PFSK-1 (cell line): ENCODE measurements around the gene C1orf87.

Source experiments
- FOXP2 ChIP-seq: optimal IDR thresholded peaks from 2 replicates; pipeline ENCODE3; 2011; ENCODE audit warnings: borderline replicate concordance, control low read depth, inconsistent platforms; ENCODE audit not compliant: insufficient read depth; ENCODE audit errors: extremely low read length, extremely low read depth
- POLR2AphosphoS5 ChIP-seq: IDR thresholded peaks from 2 replicates; pipeline ENCODE4 v1.6.1; 2012; ENCODE audit warnings: low read depth, mild to moderate bottlenecking, control low read depth, low read length, moderate library complexity
- SIN3A ChIP-seq: IDR thresholded peaks from 2 replicates; pipeline ENCODE4 v1.6.1; 2012; ENCODE audit warnings: mild to moderate bottlenecking, low read length, moderate library complexity, borderline replicate concordance; ENCODE audit not compliant: insufficient read depth
- TAF1 ChIP-seq: IDR thresholded peaks from 2 replicates; pipeline ENCODE4 v1.6.1; 2012; ENCODE audit warnings: low read length, control low read depth, borderline replicate concordance; ENCODE audit not compliant: insufficient read depth
- TF ChIP-seq, protein P1 (sequence below), 2 experiments: IDR thresholded peaks; 2 replicates each; pipeline versions ENCODE4 v1.6.1 to v1.8.0; 2011 to 2012; ENCODE audit warnings: low read depth in 2 of 2, low read length in 2 of 2, control low read depth in 1 of 2, inconsistent platforms in 1 of 2, mild to moderate bottlenecking in 1 of 2, moderate library complexity in 1 of 2; ENCODE audit not compliant: insufficient read depth in 1 of 2

C1orf87 gene

DNA sequence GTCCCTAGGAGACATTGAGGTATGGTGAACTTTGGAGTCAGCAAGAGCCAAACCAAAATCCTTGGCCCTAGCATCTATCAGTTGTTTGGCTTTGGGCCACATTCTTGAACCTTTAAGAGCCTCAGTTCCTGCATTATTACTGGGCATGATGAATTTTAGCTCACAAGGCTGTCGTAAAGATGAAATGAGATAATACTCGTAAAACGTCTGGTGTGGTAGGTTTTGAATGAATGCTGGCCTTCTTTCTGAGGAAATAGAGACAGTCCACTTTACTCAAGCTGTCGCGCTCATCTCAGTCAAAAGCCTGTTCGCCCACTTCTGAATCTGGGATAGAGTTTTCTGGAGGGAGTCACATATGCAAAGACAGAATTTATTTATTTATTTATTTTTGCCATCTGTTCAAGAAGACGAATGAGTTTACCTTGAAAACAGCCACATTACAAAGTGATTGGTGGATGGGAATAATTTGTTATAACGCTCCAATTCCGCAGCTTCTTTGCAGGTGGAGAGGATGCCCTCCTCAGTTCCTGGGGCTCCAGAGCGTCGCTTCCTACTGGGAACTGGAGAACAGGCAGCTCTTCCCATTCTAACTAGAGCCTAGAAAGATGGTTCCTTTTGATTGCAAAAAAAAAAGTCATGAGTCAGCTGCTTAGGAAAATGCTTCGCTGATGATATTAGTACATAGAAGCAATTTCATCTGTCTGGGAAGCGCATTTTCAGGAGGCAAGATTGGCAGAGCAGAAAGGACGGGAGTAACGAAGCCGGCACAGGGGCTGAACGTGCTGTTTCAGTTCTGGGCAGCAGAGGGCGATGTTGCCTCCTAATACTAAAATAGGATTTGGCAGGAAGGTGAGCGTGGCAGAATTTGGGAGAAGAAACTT lies 97.1 kb downstream of the C1orf87 start:
- TF ChIP-seq POLR2AphosphoS5 = no peak
- TF ChIP-seq SIN3A = no peak
- no peak for TF ChIP-seq FOXP2
- TF ChIP-seq, protein P1, sequence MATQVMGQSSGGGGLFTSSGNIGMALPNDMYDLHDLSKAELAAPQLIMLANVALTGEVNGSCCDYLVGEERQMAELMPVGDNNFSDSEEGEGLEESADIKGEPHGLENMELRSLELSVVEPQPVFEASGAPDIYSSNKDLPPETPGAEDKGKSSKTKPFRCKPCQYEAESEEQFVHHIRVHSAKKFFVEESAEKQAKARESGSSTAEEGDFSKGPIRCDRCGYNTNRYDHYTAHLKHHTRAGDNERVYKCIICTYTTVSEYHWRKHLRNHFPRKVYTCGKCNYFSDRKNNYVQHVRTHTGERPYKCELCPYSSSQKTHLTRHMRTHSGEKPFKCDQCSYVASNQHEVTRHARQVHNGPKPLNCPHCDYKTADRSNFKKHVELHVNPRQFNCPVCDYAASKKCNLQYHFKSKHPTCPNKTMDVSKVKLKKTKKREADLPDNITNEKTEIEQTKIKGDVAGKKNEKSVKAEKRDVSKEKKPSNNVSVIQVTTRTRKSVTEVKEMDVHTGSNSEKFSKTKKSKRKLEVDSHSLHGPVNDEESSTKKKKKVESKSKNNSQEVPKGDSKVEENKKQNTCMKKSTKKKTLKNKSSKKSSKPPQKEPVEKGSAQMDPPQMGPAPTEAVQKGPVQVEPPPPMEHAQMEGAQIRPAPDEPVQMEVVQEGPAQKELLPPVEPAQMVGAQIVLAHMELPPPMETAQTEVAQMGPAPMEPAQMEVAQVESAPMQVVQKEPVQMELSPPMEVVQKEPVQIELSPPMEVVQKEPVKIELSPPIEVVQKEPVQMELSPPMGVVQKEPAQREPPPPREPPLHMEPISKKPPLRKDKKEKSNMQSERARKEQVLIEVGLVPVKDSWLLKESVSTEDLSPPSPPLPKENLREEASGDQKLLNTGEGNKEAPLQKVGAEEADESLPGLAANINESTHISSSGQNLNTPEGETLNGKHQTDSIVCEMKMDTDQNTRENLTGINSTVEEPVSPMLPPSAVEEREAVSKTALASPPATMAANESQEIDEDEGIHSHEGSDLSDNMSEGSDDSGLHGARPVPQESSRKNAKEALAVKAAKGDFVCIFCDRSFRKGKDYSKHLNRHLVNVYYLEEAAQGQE (IDR thresholded peaks at IDR 0.05; ENCODE audit: insufficient read depth in 1 of 2, low read depth in 2 of 2, low read length in 2 of 2) = no peak
- no peak for TF ChIP-seq TAF1

DNA sequence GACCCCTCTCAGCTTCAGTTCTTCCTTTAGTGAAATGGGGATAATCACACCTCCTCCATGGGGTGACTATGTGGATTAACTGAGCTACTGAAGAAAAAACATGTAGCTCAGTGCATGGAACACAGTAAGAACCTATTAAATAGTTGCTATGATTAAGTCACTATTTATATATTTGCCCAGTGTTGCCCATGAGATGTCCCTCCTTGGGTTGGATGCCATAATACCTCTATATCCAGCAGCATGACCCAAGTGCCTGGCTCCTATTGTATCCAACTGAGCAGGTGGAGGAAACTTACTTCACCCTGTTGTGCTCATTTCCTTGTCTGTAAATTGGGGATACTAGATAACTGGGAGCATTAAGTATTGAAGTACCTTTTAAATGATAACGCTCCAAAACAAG lies 99.9 kb downstream of the C1orf87 start:
- TF ChIP-seq FOXP2 (no peak), TAF1 (no peak), POLR2AphosphoS5 (no peak), SIN3A (no peak)
- TF ChIP-seq, protein P1 (IDR thresholded peaks at IDR 0.05; ENCODE audit: insufficient read depth in 1 of 2, low read depth in 2 of 2, low read length in 2 of 2) = no peak

DNA sequence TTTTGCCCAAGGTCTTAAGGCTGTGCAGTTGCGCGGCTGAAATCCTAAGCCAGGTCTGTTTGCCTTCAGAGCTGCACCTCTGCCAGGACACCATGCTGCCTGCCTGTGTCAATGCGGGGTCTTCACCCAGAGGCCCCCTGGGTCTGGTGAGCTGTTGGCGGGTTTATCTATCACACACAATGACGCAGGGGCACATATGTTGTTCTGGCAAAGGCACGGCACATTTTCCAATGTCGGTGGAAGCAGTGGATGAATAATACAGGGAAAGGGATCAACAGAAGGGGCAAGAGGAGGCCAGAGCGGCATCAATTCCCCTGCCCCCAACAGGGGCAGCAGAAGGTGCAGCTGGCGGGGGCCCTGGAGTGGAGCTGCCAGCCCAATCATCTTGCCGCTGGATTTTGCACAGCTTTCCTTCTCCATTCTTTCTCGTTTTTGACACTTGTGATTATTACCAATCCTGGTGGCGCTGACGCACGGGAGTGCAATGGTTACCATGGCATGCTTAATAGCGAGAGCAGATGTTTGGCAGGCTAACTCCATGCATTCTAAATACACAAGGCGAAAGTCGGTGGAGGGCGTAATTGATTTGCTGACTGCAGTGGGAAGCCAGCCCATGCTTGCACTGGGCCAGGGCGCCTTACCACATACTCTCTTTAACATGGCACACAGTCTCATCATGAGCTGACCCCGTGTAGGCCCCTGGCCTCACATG lies 101.2 kb downstream of the C1orf87 start:
- TF ChIP-seq, protein P1 (IDR thresholded peaks at IDR 0.05; ENCODE audit: insufficient read depth in 1 of 2, low read depth in 2 of 2, low read length in 2 of 2) = no peak
- TF ChIP-seq SIN3A (no peak), POLR2AphosphoS5 (no peak), FOXP2 (no peak), TAF1 (no peak)

DNA sequence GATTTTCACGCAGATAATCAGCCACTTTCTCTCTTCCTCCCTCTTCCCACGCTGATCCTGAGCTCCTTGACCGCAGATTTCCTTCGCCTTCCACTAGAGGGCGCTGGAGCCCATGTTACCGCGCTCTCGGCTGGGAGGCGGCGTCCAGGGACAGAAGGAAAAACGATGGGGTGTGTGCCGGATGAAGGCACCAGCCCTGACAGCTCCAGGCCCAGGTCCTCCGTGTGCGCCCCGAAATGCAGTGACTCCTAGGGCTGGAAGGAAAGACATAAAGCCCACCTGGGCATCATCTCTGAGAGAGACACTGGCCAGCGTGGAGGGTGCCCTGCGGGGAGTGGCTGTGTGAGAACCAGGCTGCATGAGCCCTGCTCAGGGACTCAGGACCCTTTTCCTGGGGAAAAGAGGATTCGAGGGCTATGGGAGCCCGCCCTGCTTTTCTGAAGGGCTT lies 102.1 kb downstream of the C1orf87 start:
- TF ChIP-seq TAF1 (no peak), SIN3A (no peak), FOXP2 (no peak), POLR2AphosphoS5 (no peak)
- TF ChIP-seq, protein P1 (IDR thresholded peaks at IDR 0.05; ENCODE audit: insufficient read depth in 1 of 2, low read depth in 2 of 2, low read length in 2 of 2) = no peak
